Body of pancreas (tissue), 4 donors: ENCODE measurements around the gene C21orf91.

Experiments
- POLR2A ChIP-seq, 3 donors: fragments of 450-650 bp; IDR thresholded peaks; one replicate each; pipeline ENCODE4 v1.6.1; 2016; ENCODE audit warnings: antibody characterized with exemption in 3 of 3, mild to moderate bottlenecking in 2 of 3
- TF ChIP-seq, protein P1 (sequence below), 7 experiments: fragments of 450-650 bp in 4 of 7; fragments of 200-600 bp in 3 of 7; sonication (generic) in 3 of 7; IDR thresholded peaks; one replicate each; pipeline ENCODE4 v1.5.1; 2016 to 2019; ENCODE audit warnings: antibody characterized with exemption in 7 of 7

DNA sequence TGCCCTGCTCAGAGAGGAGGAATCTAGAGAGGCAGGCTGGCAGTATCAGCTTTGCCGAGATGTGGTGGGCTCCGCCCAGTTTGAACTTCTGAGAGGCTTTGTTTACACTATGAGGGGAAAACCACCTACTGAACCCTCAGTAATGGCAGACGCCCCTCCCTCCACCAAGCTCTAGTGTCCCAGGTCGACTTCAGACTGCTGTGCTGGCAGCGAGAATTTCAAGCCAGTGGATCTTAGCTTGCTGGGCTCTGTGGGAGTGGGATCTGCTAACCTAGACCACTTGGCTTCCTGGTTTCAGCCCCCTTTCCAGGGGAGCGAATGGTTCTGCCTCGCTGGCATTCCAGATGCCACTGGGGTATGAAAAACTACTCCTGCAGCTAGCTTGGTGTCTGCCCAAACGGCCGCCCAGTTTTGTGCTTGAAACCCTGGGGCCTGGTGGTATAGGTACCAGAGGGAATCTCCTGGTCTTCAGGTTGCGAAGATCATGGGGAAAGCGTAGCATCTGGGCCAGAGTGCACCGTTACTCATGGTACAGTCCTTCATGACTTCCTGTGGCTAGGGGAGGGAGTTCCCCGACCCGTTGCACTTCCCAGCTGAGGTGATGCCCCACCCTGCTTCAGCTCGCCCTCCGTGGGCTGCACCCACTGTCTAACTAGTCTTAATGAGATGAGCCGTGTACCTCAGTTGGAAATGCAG is 43.6 kb downstream of the C21orf91 start:
- TF ChIP-seq, protein P1, sequence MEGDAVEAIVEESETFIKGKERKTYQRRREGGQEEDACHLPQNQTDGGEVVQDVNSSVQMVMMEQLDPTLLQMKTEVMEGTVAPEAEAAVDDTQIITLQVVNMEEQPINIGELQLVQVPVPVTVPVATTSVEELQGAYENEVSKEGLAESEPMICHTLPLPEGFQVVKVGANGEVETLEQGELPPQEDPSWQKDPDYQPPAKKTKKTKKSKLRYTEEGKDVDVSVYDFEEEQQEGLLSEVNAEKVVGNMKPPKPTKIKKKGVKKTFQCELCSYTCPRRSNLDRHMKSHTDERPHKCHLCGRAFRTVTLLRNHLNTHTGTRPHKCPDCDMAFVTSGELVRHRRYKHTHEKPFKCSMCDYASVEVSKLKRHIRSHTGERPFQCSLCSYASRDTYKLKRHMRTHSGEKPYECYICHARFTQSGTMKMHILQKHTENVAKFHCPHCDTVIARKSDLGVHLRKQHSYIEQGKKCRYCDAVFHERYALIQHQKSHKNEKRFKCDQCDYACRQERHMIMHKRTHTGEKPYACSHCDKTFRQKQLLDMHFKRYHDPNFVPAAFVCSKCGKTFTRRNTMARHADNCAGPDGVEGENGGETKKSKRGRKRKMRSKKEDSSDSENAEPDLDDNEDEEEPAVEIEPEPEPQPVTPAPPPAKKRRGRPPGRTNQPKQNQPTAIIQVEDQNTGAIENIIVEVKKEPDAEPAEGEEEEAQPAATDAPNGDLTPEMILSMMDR (IDR thresholded peaks at IDR 0.05), result no peak
- no peak for TF ChIP-seq POLR2A (IDR thresholded peaks at IDR 0.05)
